Endothelial cell of umbilical vein (primary cell): ENCODE results near the gene CACNA1C. TPM values are rescaled to one million over a fixed set of nuclear protein-coding genes. Genes with fewer than 3 reads are reported as not detected.

Experiments
- BruUV-seq: library from RNA; stranded (reverse); fragments of 400-500 nt; replicated peaks from 2 replicates; lab custom pipeline; 2021; lab: Mats Ljungman, UMichigan
- CTCF ChIA-PET: fragments of 300-600, 350-600 bp; sonication (Branson Sonifier 250); formaldehyde crosslinking; loops from one replicate; lab custom pipeline; 2021; ENCODE audit warnings: antibody characterized with exemption, inconsistent platforms; lab: Charles Lee
- POLR2A ChIA-PET: fragments of 300-600, 350-600 bp; sonication (Branson Sonifier 250); formaldehyde crosslinking; loops from one replicate; lab custom pipeline; 2021; ENCODE audit warnings: antibody characterized with exemption, inconsistent platforms; lab: Charles Lee
- DNase-seq: peaks from one replicate; pipeline ENCODE4 v3.0.0-alpha.2; 2011; ENCODE audit warnings: low read depth, low spot score
- FAIRE-seq: peaks from 2 replicates; lab custom pipeline; 2011; peaks lifted over from hg19 to GRCh38; lab: Jason Lieb, UNC
- H2AFZ ChIP-seq: 2 replicates; pipeline ENCODE4 v1.6.0; 2012; ENCODE audit warnings: low read depth, low read length, control low read depth, inconsistent platforms
- H3K27ac ChIP-seq: 2 replicates; pipeline ENCODE4 v1.5.1; 2011; ENCODE audit warnings: low read depth, mild to moderate bottlenecking, control low read depth, low read length, moderate library complexity; ENCODE audit not compliant: insufficient read depth
- H3K27me3 ChIP-seq, 2 experiments: 2 replicates each; pipeline versions ENCODE4 v1.6.0 to v1.6.1; 2011; ENCODE audit warnings: low read length in 2 of 2, mixed read lengths in 1 of 2; ENCODE audit not compliant: control insufficient read depth in 2 of 2, insufficient read depth in 2 of 2
- H3K36me3 ChIP-seq, 2 experiments: 2 replicates in 1 of 2; 3 replicates in 1 of 2; pipeline ENCODE4 v1.5.1; 2011; ENCODE audit warnings: low read length in 2 of 2, mild to moderate bottlenecking in 1 of 2, moderate library complexity in 1 of 2; ENCODE audit not compliant: control insufficient read depth in 2 of 2, insufficient read depth in 2 of 2; ENCODE audit errors: extremely low read depth in 1 of 2
- H3K4me1 ChIP-seq: 3 replicates; pipeline ENCODE4 v1.5.1; 2011; ENCODE audit warnings: mild to moderate bottlenecking, low read length; ENCODE audit not compliant: control insufficient read depth, insufficient read depth; ENCODE audit errors: extremely low read depth
- H3K4me2 ChIP-seq: 2 replicates; pipeline ENCODE4 v1.6.1; 2011; ENCODE audit warnings: low read length, control low read depth, mixed read lengths; ENCODE audit not compliant: insufficient read depth
- H3K4me3 ChIP-seq, 3 experiments: fragments of 200-600 bp in 1 of 3; sonication (generic), shearing (Covaris generic) in 1 of 3; replicated peaks in 1 of 3; 2 replicates each; pipeline ENCODE4 v1.5.1; 2011 to 2016; ENCODE audit warnings: control low read depth in 3 of 3, low read length in 3 of 3, mild to moderate bottlenecking in 2 of 3, inconsistent platforms in 1 of 3, low read depth in 1 of 3, moderate library complexity in 1 of 3; ENCODE audit not compliant: insufficient read depth in 1 of 3
- H3K79me2 ChIP-seq: 2 replicates; pipeline ENCODE4 v1.6.0; 2012; ENCODE audit warnings: low read length, inconsistent platforms; ENCODE audit not compliant: control insufficient read depth, insufficient read depth
- H3K9ac ChIP-seq: replicated peaks from 2 replicates; pipeline ENCODE3; 2011; ENCODE audit warnings: low read length, control low read depth; ENCODE audit not compliant: insufficient read depth; ENCODE audit errors: extremely low read depth
- H3K9me1 ChIP-seq: replicated peaks from 3 replicates; pipeline ENCODE4 v1.6.0; 2011; ENCODE audit warnings: mild to moderate bottlenecking, low read length; ENCODE audit not compliant: control insufficient read depth, insufficient read depth; ENCODE audit errors: extremely low read depth
- H3K9me3 ChIP-seq: replicated peaks from 2 replicates; pipeline ENCODE4 v1.5.1; 2012; ENCODE audit warnings: low read length, inconsistent platforms; ENCODE audit not compliant: control insufficient read depth, insufficient read depth
- H4K20me1 ChIP-seq: replicated peaks from 2 replicates; pipeline ENCODE3; 2011; ENCODE audit warnings: mild to moderate bottlenecking, low read length; ENCODE audit not compliant: control insufficient read depth, insufficient read depth; ENCODE audit errors: extremely low read depth
- CTCF ChIP-seq, 2 donors: IDR thresholded peaks; 1 replicate in 1 of 2; 2 replicates in 1 of 2; pipeline ENCODE4 v1.5.1; 2011; ENCODE audit warnings: low read length in 2 of 2, mild to moderate bottlenecking in 2 of 2, moderate library complexity in 2 of 2, control low read depth in 1 of 2, inconsistent platforms in 1 of 2, low read depth in 1 of 2; ENCODE audit not compliant: insufficient read depth in 1 of 2; ENCODE audit errors: extremely low read depth in 1 of 2
- EZH2 ChIP-seq: IDR thresholded peaks from 2 replicates; pipeline ENCODE4 v1.6.1; 2012; ENCODE audit warnings: borderline replicate concordance, low read depth, mild to moderate bottlenecking, moderate library complexity, low read length, inconsistent platforms; ENCODE audit not compliant: severe bottlenecking
- FOS ChIP-seq: IDR thresholded peaks from 2 replicates; pipeline ENCODE4 v1.6.1; 2011; ENCODE audit warnings: mild to moderate bottlenecking, low read length, moderate library complexity, borderline replicate concordance; ENCODE audit not compliant: insufficient read depth
- GATA2 ChIP-seq: IDR thresholded peaks from 2 replicates; pipeline ENCODE4 v1.7.0; 2011; ENCODE audit warnings: low read depth, mild to moderate bottlenecking, moderate library complexity, mixed read lengths, low read length; ENCODE audit not compliant: insufficient read length, insufficient read depth
- JUN ChIP-seq: IDR thresholded peaks from 2 replicates; pipeline ENCODE4 v1.6.1; 2011; ENCODE audit warnings: borderline replicate concordance, low read depth; ENCODE audit not compliant: insufficient read length, insufficient read depth
- MAX ChIP-seq: IDR thresholded peaks from 2 replicates; pipeline ENCODE4 v1.6.1; 2011; ENCODE audit not compliant: insufficient read depth, insufficient read length
- MYC ChIP-seq: IDR thresholded peaks from one replicate; pipeline ENCODE4 v1.6.1; 2011; ENCODE audit warnings: mild to moderate bottlenecking, low read depth, low read length
- POLR2A ChIP-seq: IDR thresholded peaks from 2 replicates; pipeline ENCODE4 v1.6.1; 2012; ENCODE audit warnings: low read depth, mild to moderate bottlenecking, control low read depth, low read length
- POLR2AphosphoS5 ChIP-seq: IDR thresholded peaks from 2 replicates; pipeline ENCODE4 v1.6.1; 2012; ENCODE audit warnings: low read depth, mild to moderate bottlenecking, control low read depth, low read length, moderate library complexity; ENCODE audit not compliant: insufficient read depth
- dilution Hi-C: fragments of 300-500 bp; cut with MboI; formaldehyde crosslinking; loops from one replicate; pipeline ENCODE4 v1.15.0; 2019; ENCODE audit warnings: low sequenced_read_pairs; ENCODE audit not compliant: extremely low pct_ligation_motif_present
- intact Hi-C: fragments of 100-400 bp; cut with micrococcal nuclease; formaldehyde crosslinking; loops from one replicate; pipeline ENCODE4 v1.10.0; 2022
- polyA plus RNA-seq, 4 experiments: library from polyadenylated mRNA; depleted of rRNA in 3 of 4; stranded (reverse) in 3 of 4; unstranded in 1 of 4; fragments of >200 nt; gene quantifications; 2 replicates each; pipeline versions ENCODE4 v1.2.1 to v1.2.3, GENCODE V29; 2011 to 2012; ENCODE audit warnings: missing spikeins in 1 of 4
- total RNA-seq: library from RNA; stranded (reverse); gene quantifications from 2 replicates; pipeline ENCODE4 v1.2.3, GENCODE V29; 2021

The CACNA1C gene
- total and polyA plus RNA-seq, 2 donors (not counting 3 experiments of a cell fraction or from before 2014, with no cell fraction given) = not detected

- Histone ChIP-seq H3K4me3 (no peak overlapping the region), H2AFZ (no peak overlapping the region), H3K27ac (no peak overlapping the region), H3K36me3 (no peaks in the 10 kb centered on the region), H3K79me2 (no peaks in the 10 kb centered on the region), H3K4me2 (no peak overlapping the region), H3K9ac (no peak overlapping the region), H3K27me3 (no peaks in the 10 kb centered on the region), H3K4me1 (no peaks in the 10 kb centered on the region), H3K9me3 (no peaks in the 10 kb centered on the region), H3K9me1 (no peaks in the 10 kb centered on the region), H4K20me1 (no peaks in the 10 kb centered on the region)
- intact Hi-C loops (no loop called here), dilution Hi-C loops (no loop called here)
- TF ChIP-seq MYC (no peak), CTCF (IDR thresholded peaks at IDR 0.05; ENCODE audit: extremely low read depth in 1 of 2, insufficient read depth in 1 of 2, low read depth in 1 of 2, low read length in 2 of 2) (no peak), MAX (no peak), EZH2 (no peak), FOS (no peak)
- FAIRE-seq (no peak), DNase-seq (no peak)
- CTCF ChIA-PET = no interaction called here
- POLR2A ChIA-PET = no interaction called here
- no TSS peak for BruUV-seq
Observed at GRCh38 chr12:2406903-2407302, 354.1 kb downstream of the CACNA1C start.

GRCh38 chr12:2408262-2408661 is 355.5 kb downstream of the CACNA1C start:
- no peak overlapping the region for H3K4me2 ChIP-seq
- H3K9ac ChIP-seq = no peak overlapping the region
- intact Hi-C loops = no loop called here
- no peaks in the 10 kb centered on the region for H3K9me1 ChIP-seq
- ChIA-PET CTCF (interaction anchor here (1.2 kb wide), 1 partner anchor 14 kb away, joined by 4 read pairs; no protein-coding TSS in a partner anchor), POLR2A (no interaction called here)
- no peaks in the 10 kb centered on the region for H3K27me3 ChIP-seq
- H3K36me3 ChIP-seq = no peaks in the 10 kb centered on the region
- no peak for TF ChIP-seq GATA2
- TF ChIP-seq POLR2AphosphoS5 = no peak
- no peak for TF ChIP-seq JUN
- no peak for TF ChIP-seq FOS
- TF ChIP-seq MYC = no peak
- TF ChIP-seq POLR2A = no peak
- no peak for TF ChIP-seq CTCF (IDR thresholded peaks at IDR 0.05; ENCODE audit: extremely low read depth in 1 of 2, insufficient read depth in 1 of 2, low read depth in 1 of 2, low read length in 2 of 2)
- no peak for TF ChIP-seq MAX
- no peak overlapping the region for H3K4me3 ChIP-seq
- DNase-seq (no peak), FAIRE-seq (no peak)
- no TSS peak for BruUV-seq
- no peaks in the 10 kb centered on the region for H4K20me1 ChIP-seq
- dilution Hi-C loops = no loop called here
- H3K79me2 ChIP-seq = no peaks in the 10 kb centered on the region
- no peak overlapping the region for H2AFZ ChIP-seq
- H3K27ac ChIP-seq = no peak overlapping the region
- no peaks in the 10 kb centered on the region for H3K4me1 ChIP-seq
- no peaks in the 10 kb centered on the region for H3K9me3 ChIP-seq
